Breast epithelium (tissue), 3 donors: ENCODE data around the gene KCNK4.

Source experiments
- POLR2A ChIP-seq: fragments of 450-650 bp; IDR thresholded peaks from one replicate; pipeline ENCODE4 v1.6.1; 2016; ENCODE audit warnings: antibody characterized with exemption, mild to moderate bottlenecking, moderate library complexity
- POLR2AphosphoS5 ChIP-seq, 3 donors: sonication (generic); formaldehyde crosslinking; IDR thresholded peaks; one replicate each; pipeline ENCODE4 v1.6.1; 2017; ENCODE audit warnings: antibody characterized with exemption in 3 of 3
- TF ChIP-seq, protein P1 (sequence below), 3 donors: fragments of 450-650 bp; IDR thresholded peaks; one replicate each; pipeline ENCODE4 v1.5.1; 2016 to 2017; ENCODE audit warnings: antibody characterized with exemption in 3 of 3, mild to moderate bottlenecking in 3 of 3, moderate library complexity in 3 of 3

DNA sequence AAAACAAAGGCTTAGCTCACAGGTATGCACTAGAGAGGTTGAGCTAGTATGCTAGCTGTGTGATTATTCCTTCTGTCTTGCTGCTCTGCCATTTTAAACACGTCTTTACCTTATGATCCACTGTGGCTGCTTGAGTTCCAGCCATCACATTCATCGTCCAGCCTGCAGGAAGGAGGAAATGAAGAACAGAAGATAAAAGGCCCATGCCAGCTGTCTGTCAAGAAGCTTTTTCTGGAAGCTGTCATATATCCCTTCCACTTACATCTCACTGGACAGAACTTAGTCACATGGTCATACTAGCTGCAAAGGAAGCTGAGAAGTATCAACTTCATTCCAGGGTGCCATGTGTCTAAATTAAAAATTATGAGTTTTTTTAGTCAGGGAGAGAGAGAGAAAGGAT, 36.3 kb downstream of the KCNK4 start:
- TF ChIP-seq, protein P1, sequence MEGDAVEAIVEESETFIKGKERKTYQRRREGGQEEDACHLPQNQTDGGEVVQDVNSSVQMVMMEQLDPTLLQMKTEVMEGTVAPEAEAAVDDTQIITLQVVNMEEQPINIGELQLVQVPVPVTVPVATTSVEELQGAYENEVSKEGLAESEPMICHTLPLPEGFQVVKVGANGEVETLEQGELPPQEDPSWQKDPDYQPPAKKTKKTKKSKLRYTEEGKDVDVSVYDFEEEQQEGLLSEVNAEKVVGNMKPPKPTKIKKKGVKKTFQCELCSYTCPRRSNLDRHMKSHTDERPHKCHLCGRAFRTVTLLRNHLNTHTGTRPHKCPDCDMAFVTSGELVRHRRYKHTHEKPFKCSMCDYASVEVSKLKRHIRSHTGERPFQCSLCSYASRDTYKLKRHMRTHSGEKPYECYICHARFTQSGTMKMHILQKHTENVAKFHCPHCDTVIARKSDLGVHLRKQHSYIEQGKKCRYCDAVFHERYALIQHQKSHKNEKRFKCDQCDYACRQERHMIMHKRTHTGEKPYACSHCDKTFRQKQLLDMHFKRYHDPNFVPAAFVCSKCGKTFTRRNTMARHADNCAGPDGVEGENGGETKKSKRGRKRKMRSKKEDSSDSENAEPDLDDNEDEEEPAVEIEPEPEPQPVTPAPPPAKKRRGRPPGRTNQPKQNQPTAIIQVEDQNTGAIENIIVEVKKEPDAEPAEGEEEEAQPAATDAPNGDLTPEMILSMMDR (IDR thresholded peaks at IDR 0.05): no peak
- TF ChIP-seq POLR2AphosphoS5 (IDR thresholded peaks at IDR 0.05) (no peak), POLR2A (no peak)
